ENCODE data around the gene KCNQ1. TPM values are rescaled to one million over a fixed set of nuclear protein-coding genes. Genes with fewer than 3 reads are reported as not detected.

Gene KCNQ1
- total RNA-seq, 2 donors from 2014 or later, result 4.4 to 25.3 TPM

- Histone ChIP-seq H3K27me3 (replicated peaks; ENCODE audit: insufficient read depth) (no peaks in the 10 kb centered on the region), H3K4me3 (no peak overlapping the region)
These were observed 364.3 kb downstream of the KCNQ1 start for GRCh38 chr11:2808850-2809846.

GRCh38 chr11:2809854-2810253 lies 365.0 kb downstream of the KCNQ1 start:
- peaks cover 0 to 18% of the 10 kb centered on the region in 2 donors for H3K4me1 ChIP-seq (ENCODE audit: control insufficient read depth in 1 of 2, low read depth in 2 of 2)
- H3K27me3 ChIP-seq (replicated peaks; ENCODE audit: insufficient read depth), result no peaks in the 10 kb centered on the region
- no peak for TF ChIP-seq CTCF (IDR thresholded peaks at IDR 0.05)
- H3K27ac ChIP-seq, result no peak overlapping the region
- H3K4me3 ChIP-seq, result no peak overlapping the region
- DNase-seq (ENCODE audit: low spot score) (no peak), ATAC-seq (ENCODE audit: insufficient number of reproducible peaks, low FRiP score, low read depth) (no peak)
- H3K36me3 ChIP-seq, result no peaks in the 10 kb centered on the region
- H3K9me3 ChIP-seq, result no peaks in the 10 kb centered on the region

More at GRCh38 chr11:2808850-2809846, 364.3 kb downstream of the KCNQ1 start:
- no peak for ATAC-seq (ENCODE audit: insufficient number of reproducible peaks, low FRiP score, low read depth)
- Histone ChIP-seq H3K36me3 (no peaks in the 10 kb centered on the region), H3K27ac (no peak overlapping the region), H3K4me1 (ENCODE audit: control insufficient read depth in 1 of 2, low read depth in 2 of 2) (peaks cover 0 to 18% of the 10 kb centered on the region in 2 donors), H3K9me3 (no peaks in the 10 kb centered on the region)
- no peak for TF ChIP-seq CTCF (IDR thresholded peaks at IDR 0.05)
- no peak for DNase-seq (ENCODE audit: low spot score)

GRCh38 chr11:2810411-2811205 lies 365.8 kb downstream of the KCNQ1 start:
- no peak for ATAC-seq (ENCODE audit: insufficient number of reproducible peaks, low FRiP score, low read depth)
- Histone ChIP-seq H3K27me3 (replicated peaks; ENCODE audit: insufficient read depth) (no peaks in the 10 kb centered on the region), H3K36me3 (no peaks in the 10 kb centered on the region), H3K4me1 (ENCODE audit: control insufficient read depth in 1 of 2, low read depth in 2 of 2) (peaks cover 0 to 18% of the 10 kb centered on the region in 2 donors), H3K9me3 (no peaks in the 10 kb centered on the region), H3K4me3 (no peak overlapping the region), H3K27ac (no peak overlapping the region)
- DNase-seq (ENCODE audit: low spot score), result no peak
- no peak for TF ChIP-seq CTCF (IDR thresholded peaks at IDR 0.05)

- TF ChIP-seq CTCF (IDR thresholded peaks at IDR 0.05), result no peak
- ATAC-seq (ENCODE audit: insufficient number of reproducible peaks, low FRiP score, low read depth) (no peak), DNase-seq (ENCODE audit: low spot score) (no peak)
- H3K36me3 ChIP-seq, result no peaks in the 10 kb centered on the region
- H3K4me3 ChIP-seq, result no peak overlapping the region
- H3K9me3 ChIP-seq, result no peaks in the 10 kb centered on the region
- H3K4me1 ChIP-seq (ENCODE audit: control insufficient read depth in 1 of 2, low read depth in 2 of 2), result peaks cover 0 to 18% of the 10 kb centered on the region in 2 donors
- H3K27me3 ChIP-seq (replicated peaks; ENCODE audit: insufficient read depth), result no peaks in the 10 kb centered on the region
- no peak overlapping the region for H3K27ac ChIP-seq
These were observed 366.6 kb downstream of the KCNQ1 start for GRCh38 chr11:2811206-2812091.
